Neural progenitor cell (in vitro differentiated cells): ENCODE measurements around the gene PDGFD.

Experiments
- EZH2 ChIP-seq: fragments of 200-600 bp; sonication (generic); IDR thresholded peaks from 2 replicates; pipeline ENCODE4 v1.6.1; 2017; ENCODE audit warnings: antibody characterized with exemption, mild to moderate bottlenecking, moderate library complexity
- TF ChIP-seq, protein P1 (sequence below): fragments of 200-600 bp; sonication (generic); IDR thresholded peaks from 2 replicates; pipeline ENCODE4 v1.5.1; 2017; ENCODE audit warnings: antibody characterized with exemption, mild to moderate bottlenecking

DNA sequence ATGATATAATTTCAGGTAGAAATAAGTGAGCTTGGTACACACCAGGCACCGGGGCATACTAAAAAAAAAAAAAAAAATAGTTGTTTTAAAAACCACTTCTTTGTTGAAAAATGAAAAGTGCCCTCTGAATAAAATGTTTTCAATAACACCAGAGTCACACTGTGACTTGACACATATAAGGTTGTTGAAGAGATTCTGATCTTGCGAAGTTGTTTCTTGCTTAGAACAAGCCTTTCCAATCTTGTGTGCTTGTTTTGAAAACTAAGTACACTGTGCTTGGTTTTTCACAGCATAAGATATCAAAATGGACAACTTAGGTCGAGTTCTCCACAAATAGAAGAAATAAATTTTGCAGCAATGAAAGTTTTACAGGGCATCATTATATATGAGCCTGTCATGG is 17.0 kb downstream of the PDGFD start:
- TF ChIP-seq, protein P1, sequence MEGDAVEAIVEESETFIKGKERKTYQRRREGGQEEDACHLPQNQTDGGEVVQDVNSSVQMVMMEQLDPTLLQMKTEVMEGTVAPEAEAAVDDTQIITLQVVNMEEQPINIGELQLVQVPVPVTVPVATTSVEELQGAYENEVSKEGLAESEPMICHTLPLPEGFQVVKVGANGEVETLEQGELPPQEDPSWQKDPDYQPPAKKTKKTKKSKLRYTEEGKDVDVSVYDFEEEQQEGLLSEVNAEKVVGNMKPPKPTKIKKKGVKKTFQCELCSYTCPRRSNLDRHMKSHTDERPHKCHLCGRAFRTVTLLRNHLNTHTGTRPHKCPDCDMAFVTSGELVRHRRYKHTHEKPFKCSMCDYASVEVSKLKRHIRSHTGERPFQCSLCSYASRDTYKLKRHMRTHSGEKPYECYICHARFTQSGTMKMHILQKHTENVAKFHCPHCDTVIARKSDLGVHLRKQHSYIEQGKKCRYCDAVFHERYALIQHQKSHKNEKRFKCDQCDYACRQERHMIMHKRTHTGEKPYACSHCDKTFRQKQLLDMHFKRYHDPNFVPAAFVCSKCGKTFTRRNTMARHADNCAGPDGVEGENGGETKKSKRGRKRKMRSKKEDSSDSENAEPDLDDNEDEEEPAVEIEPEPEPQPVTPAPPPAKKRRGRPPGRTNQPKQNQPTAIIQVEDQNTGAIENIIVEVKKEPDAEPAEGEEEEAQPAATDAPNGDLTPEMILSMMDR, result no peak
- TF ChIP-seq EZH2, result no peak
